SKM-1 (cell line): ENCODE data around the gene HMCN1.

Source experiments
- DNase-seq: peaks from one replicate; lab custom pipeline; 2025; ENCODE audit not compliant: unreplicated experiment; lab: John Stamatoyannopoulos, UW

Gene HMCN1

DNA sequence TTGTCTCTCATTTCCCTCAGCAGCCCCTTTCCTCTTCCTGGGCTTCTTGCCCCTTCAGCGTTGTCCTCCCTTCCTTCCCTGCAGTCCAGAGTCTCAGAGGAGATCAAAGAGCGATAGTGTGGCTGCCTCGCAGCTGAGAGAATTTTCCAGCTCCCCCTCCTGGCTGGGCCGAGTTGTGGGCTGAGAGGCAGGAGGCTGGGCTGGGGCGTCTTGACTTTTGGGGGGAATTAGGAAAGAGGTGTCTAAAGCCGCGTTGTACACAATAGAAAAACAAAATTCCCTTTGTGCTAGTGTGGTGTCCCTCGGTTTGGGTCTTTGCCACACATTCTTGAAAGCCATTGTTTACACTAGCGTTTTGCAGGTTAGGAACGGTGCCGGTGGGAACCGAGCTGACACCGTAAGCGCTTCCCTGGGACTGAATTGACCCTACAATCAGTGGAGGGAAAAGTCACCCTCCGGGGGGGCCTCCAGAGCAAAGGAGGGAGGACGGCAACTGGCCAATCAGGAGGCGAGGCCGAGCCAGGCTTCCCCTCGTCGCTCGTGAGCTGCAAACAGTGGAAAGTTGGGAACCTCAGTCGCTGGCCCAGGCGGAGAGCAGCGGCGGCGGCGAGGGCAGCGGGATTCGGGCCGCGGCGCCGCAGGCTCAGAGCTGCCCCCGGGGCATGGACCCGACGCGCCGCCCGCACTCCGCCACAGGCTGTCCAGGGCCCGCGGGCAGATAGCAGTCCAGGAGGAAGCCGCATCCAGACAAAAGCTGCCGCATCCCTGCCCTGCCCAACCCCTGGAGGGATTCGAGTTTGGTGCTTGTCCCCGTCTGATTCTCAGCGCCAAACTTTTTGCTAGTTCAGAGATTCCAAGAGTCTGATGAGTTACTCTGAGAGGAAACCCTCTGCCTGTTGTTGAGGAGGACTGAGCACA, at the start of gene HMCN1:
HMCN1 (plus strand) TSS at position 574 of the 918 bp plus-strand sequence. CDS start 389 bp downstream, outside the sequence.
- DNase-seq, result peak; percentile 25

DNA sequence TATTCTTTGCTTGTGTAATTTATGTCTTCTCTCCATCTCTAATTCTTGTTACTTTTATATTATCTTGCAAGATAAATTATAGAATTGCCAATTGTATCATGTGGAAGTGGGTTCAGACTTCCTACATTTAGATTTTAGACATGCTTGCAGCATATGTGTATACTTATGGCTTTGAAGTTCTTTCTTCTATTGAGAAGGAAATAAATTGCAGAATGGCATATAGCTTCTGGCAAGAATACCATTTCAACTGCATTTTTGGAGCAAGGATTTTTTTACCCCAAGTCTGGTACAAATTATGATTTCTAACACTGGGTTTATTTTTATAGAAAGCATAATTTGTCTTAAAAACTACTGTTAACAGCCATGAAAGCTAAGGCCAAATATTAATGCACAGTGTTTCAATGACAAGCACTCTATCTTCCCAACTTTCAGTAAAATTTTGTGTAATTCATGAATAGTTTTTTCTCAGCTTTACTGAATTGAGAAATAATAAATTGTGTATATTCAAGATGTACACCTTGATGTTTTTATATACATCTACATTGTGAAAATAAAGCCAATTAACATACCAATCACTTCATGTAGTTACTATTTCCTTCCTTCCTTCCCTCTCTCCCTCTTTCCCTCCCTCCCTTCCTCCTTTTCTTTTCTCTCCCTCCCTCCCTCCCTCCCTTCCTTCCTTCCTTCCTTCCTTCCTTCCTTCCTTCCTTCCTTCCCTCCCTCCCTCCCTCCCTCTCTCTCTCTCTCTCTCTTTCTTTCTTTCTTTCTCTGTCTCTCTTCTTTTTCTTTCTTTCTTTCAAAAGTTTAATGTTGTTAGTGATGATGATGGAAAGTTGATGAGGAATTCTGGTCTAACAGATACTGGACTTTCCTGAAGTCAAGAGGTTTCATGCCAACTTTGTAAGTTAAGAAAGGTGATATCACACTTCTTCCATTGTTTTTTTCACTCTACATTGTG, 47.1 kb upstream of the HMCN1 start:
- no peak for DNase-seq

DNA sequence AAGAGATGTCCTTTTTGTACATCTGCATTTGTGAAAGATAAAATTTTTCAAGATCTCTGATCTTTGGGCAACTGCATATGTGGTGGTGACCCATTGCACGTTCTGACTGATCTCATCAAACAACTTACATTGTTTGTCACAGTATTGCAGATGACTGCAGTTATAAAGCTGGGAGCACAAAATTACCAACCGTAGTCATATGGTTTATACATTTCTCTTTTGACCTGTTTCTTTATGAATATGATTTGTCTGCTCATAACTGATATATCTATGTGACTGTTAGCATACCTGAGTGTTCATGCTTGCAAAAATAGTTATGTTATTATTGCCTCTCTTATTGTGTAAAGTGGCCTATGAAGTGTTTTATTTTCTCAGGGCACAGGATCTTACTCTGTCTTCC, 43.7 kb upstream of the HMCN1 start:
- no peak for DNase-seq

DNA sequence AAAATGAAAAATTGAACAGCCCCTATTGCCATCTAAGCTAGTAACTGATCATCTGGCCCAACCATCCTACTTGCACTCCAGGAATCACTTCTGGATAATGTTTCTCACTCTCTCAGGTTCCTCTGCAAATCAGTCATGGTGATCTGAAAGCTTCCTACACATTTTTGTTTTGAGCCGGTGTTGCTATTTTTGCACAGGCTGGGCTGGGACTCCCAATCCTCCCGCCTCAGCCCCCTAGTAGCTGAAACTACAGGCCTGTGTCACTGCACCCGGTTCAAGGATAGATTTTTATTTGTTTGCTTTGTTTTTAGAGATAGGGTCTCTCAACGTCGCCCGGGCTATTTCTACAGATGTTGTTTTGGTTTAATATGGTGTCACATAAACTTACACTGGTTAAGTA, 40.5 kb upstream of the HMCN1 start:
- no peak for DNase-seq

DNA sequence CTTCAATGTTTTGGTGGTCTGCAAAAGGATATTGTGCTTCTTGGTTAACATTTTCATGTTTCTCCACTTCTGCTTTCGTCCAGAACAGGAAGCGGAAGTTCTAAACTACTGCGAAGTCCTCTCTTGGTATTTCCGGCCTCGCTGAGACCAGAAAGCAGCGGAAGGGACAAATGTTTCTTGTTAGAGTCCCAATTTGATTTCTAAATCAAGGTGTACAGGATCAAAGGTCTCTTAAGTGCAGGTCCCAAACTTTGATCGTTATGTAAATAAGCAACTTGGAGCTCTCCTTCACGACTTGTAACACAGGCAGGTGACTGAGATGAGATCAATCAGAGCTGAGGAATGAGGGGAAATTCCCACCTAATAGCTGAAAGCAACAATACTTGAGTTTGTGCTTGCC, 40.1 kb upstream of the HMCN1 start:
- DNase-seq, result peak; percentile 46

DNA sequence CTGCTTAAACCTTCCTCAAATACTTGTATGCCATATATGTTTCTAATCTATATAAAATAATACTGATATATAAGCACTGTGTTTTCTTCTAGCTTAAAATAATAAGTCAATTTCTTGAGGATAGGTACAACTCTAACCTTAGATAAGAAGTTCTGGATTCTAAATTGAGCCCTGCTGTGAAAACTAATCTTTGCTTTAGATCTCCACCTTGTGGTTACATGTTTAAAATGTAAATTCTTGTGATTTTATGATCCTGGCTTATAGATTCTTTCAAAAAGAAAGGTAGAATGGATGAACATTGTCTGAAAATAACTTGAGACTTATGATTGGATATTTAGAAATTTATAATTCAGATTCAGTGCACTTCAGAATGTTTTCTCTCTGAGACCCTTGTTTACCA, 38.9 kb upstream of the HMCN1 start:
- no peak for DNase-seq

DNA sequence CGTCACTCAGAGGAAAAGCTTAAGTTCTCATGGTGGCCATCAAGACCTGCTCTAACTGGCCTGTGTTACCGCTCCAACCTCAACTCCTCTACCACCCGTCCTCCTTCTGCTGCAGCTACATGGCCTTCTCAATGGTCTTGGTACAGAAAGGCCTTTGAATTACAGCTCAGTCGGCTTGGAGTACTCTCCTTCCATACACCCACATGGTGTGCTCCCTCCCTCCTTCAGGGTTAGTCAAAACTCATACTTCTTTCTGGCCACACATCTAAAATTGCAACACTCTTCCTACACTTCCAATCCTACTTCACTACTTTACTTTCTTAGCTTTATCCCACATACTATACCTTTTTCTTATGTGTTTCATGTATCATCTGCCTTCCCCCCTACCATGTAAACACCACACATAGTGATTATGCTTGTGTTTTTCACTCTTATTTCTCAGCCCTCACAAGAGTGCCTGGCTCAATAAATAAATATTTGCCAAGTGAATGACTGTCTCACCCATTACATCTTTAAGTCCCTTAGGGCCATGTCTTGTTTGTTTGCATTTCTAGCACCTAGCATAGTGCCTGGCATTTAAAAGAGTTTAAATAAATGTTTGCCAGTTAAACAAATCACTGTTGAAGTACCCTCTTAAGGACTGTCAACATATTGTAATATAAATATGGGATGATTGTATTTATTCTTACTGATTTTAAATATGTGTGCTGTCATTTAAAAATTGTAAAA, 37.6 kb upstream of the HMCN1 start:
- DNase-seq, result no peak

DNA sequence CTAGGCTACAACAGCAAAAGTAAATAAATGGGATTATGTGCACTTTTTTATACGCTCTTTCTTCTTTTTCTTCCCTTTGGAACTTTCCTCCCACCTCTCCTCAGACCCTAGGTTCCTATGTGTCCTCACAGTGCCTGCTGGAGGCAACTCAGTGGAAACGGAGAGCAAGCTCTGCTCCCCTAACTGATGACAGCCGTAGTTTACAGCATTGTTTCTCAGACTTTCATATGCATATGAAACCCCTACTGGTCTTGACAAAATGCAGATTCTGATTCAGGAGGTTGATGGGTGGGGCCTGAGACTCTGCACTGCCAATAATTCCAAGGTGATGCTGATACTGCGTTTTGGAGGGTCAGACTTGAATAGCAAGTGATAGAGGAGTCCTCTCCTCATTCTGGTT, 34.3 kb upstream of the HMCN1 start:
- DNase-seq, result no peak

DNA sequence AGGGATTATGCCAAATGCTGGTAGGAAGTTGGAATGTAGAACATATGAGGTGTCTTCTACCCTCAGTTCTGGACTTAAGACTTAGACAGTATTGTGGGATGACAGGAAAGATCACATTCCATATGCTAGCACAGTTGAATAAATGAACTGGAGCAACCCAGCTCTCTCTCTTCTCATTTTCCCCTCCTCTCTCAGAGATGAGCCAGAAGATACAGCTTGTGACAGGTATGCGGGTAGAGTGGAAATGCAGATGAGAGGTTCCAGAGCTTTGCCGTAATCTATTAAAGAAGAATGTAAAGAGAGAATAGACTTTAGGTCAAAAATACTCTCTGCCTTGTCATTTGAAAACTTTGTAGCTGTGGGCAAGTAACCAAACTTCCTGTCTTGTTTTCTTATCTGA, 32.5 kb upstream of the HMCN1 start:
- DNase-seq, result no peak

DNA sequence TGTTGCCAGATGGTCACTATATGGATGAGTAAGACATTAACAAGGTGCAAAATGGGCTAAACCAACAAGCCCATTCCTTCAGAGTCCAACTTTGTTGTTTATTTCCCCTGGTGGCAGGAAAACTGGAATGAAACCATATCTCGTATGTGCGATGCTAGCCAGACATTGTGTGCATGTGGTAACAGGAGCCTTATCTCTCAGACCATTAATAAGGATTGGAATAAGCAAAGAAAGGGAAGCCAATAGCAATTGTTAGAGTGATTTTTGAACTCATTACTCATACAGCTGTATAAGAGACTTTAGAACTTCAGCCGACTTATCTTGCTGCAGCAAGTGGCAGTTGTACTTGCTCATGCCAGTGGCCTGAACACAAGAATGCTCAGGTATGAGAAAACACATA, 30.0 kb upstream of the HMCN1 start:
- DNase-seq, result no peak

DNA sequence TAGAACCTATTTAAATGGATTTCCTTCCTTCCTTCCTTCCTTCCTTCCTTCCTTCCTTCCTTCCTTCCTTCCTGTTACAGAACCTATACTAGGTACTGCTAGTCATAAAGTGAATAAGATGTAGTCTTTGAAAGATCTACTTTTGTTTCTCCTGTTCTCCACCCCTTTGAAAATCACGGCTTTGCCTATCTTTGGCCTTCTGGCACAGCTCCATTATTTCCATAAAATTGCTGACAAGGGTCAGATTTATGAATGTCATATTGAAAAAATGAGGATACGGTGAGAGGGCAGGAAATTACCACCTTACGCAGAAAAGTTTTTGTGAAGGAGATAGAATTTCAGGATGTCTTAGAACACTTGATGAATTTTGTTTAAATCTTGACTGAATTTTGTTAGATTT, 18.1 kb upstream of the HMCN1 start:
- DNase-seq, result no peak

DNA sequence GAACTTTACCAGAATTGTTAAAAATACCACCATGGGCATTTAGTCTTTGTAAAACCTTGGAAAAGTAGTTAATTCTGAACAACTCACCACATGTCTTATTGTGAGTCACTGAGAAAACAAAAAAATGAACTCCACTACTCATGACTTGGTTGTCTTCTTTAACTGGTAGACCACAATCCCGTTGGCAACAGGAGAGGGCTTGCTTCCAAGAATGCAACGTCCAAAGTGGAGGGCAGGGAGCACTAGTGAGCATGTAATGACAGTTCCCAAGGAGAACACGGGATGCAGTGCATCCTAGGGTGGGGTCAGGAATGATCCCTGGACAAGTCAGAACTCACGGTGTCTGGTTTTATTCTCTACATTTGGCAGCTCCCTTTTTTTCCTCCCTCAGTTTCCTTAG, 15.2 kb upstream of the HMCN1 start:
- no peak for DNase-seq

DNA sequence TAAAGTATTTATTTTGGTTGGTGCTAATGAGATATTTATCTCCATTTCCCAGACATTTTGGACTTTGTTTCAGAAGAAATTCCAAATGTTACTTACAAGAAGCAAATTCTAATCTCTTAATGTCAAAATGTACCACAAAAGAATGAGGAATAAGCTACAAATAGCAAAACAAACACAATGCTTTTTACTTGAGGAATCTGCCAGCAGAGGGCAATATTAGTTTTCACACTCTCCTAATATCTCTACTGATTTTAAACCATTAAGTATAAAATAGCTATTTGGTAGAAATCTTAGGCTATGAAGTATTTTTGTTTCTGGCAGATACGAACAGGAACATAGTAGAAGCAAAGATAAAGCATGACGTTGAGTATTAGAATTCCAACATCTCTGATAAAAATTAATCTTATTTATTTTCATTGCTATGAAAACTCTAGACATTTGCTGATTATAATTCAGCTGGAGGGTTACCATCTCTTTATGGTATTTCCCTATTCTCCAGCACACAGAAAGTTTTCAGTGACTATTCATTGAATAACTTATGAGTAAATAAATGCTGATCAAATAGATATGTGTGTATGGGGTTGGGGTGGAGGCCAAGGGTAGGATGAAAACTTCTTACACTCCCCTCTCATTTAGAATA, 13.4 kb upstream of the HMCN1 start:
- no peak for DNase-seq

DNA sequence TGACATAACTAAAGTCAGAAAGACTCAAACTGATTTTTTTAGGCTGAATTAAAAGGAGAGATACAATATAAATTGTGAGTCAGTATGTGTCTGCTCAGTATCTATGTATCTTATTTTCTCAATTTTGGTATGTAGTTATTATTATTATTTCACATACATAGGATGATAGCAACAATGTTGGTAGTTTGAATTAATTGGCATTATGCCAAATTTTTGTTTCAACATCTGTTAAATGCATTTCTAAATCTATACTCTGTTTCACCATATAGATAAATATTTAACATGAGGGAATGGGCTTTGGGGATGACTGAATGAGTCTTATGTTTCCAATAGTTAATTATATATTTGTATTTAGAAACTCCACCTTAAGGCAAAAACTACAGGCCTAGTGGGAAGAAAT, 12.6 kb upstream of the HMCN1 start:
- DNase-seq, result no peak

DNA sequence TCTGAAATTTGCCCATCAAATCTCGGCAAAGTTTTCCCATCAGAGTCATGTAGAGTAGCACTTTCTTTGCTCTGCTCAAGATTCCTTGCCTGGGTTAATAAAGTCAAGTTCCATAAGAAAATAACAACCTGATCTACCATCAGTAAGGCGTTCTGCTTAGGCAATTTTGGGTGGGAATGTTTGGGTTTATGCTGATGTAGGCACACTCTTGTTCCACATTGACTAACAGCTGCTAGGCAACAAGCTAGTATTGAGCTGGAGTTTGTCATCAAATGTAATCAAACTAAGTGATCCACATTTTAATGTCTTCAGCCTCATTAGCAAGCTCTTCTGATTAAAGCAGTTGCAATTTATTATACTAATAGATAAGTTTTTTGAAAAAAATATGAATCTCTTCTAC, 12.1 kb upstream of the HMCN1 start:
- DNase-seq, result no peak

DNA sequence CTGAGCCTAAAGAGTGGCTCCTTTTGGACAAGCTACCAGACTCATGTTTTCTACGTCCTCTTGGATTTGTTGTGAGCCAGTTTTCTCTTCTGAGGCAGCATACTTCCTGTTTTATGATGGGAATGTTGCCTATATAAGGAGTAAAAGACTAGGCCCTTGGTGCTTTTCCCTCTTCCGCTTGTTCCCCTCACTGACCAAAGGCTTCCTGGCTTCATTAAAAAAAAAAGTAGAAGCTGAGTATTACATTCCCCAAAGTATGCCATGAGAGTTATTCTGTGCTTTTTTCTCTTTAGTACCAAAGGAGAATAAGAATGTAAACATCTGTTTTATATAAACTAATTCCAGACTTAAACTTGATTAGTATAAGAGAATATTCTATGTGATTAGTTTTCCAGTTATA, 6.5 kb upstream of the HMCN1 start:
- DNase-seq, result no peak

DNA sequence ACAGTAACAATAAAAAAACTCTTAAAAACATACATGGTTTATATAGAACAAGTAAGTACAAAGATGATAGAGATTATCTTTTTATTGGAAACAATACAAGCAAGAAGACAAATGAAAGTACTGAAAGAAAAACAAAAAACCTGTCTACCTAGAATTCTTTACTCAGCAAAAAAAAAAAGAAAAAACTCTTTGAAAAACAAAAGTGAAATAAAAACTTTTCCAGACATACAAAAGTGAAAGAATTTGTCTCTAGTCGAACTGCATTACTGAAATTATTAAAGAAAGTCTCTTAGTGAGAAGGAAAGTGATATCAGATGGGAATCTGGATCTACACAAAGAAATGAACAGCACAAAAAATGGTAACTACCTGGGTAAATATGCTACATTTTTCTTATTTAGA, 2.7 kb upstream of the HMCN1 start:
- no peak for DNase-seq

DNA sequence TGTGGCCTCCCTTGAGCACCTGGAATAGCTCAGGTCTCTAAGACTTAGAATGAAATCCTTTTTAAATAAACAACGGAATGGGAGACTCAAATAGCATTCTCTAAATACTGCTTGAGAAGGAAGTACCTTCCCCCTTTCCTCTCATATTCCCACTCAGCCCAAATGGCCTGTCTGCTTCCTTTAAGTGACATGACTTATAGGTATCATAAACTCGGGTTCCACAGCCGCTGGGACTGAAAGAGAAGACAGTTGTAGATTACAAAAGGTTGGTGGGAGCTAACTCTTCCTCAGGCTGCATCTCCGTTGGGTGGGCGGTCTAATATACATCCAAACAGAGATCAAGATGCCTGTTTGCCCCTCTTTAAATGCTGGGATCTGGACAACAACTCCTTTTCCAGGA, 1.2 kb upstream of the HMCN1 start:
- no peak for DNase-seq

DNA sequence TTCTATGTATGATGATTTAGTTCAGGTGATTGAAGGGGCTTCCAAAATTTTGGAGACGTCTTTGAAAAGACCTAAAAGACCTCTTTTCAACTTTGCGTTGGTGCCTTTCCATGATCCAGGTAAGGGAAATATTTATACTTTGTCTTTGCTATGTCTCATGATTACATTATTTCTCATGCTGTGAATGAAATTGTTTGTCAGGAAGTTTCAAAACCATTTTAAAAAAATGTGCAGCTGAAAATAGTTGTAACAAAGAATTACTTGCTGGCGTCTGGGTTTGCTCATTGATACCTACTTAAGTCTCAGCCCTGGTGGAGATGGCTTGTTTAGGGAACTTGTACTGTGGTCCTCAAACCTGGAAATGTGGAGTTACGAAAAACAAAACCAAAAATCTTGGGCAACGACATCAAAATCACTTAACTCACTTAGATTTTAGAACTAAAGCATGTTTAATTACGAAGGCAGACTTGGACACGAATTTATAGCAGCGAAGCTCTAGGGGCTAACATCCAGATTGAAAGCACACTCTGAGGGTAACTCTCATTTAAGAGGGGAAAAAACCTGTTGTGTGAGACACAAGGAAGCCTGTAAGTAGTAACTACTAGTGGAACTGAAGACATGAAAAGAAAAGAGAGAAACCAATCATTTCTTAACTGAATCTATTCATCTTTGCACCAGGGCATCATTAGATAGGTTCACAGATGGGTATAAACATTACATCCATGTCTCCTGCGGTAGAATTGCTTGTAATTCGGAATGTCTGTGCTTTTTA, 924 bp downstream of the HMCN1 start:
- no peak for DNase-seq

DNA sequence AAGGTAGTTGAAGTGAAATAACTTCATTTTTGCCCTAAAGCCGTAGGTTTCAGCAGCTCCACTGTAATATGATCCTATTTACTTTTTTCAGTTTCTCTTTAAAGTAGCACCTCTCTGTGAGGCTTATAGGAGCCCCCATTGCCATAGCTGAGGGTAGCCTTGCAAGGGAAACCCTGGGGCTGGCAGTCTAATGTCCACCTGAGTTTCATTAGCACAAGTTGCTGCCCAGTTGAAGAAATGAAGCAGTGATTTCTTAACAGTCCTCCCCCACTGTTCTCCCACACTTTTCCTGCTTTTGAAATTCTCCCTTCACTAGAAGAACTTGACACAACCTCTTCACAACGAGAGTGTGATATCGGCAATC, 1.5 kb downstream of the HMCN1 start:
- DNase-seq, result no peak
